Thymus (tissue), 11 donors: Measurements from ENCODE around the gene M1AP. TPM values are rescaled to one million over a fixed set of nuclear protein-coding genes. Genes with fewer than 3 reads are reported as not detected.
"Not testable (repeated sequence)": the region's sequence is repeated elsewhere in the genome, so short reads cannot be mapped to it uniquely, and the experiment has no call there.

Source experiments
- DNase-seq, 9 donors: peaks; one replicate each; pipeline ENCODE4 v3.0.0-alpha.2; 2013; ENCODE audit warnings: low spot score in 9 of 9, low read depth in 6 of 9, missing footprints in 1 of 9
- H3K27ac ChIP-seq, 2 donors: one replicate each; pipeline ENCODE4 v1.5.1; 2013; ENCODE audit warnings: control low read depth in 1 of 2, low read depth in 1 of 2, low read length in 1 of 2, mild to moderate bottlenecking in 1 of 2, moderate library complexity in 1 of 2
- H3K27me3 ChIP-seq, 2 donors: one replicate each; pipeline ENCODE4 v1.5.1; 2013; ENCODE audit warnings: low read length in 1 of 2; ENCODE audit not compliant: control insufficient read depth in 2 of 2, insufficient read depth in 1 of 2
- H3K36me3 ChIP-seq, 2 donors: one replicate each; pipeline ENCODE4 v1.5.1; 2013; ENCODE audit warnings: low read length in 1 of 2, mild to moderate bottlenecking in 1 of 2, moderate library complexity in 1 of 2; ENCODE audit not compliant: control insufficient read depth in 2 of 2, insufficient read depth in 2 of 2
- H3K4me1 ChIP-seq, 2 donors: one replicate each; pipeline ENCODE4 v1.5.1; 2013; ENCODE audit warnings: low read length in 2 of 2; ENCODE audit not compliant: control insufficient read depth in 2 of 2, insufficient read depth in 2 of 2
- H3K4me3 ChIP-seq, 2 donors: one replicate each; pipeline ENCODE4 v1.5.1; 2013; ENCODE audit warnings: low read length in 2 of 2, control low read depth in 1 of 2, mild to moderate bottlenecking in 1 of 2
- H3K9me3 ChIP-seq, 2 donors: one replicate each; pipeline ENCODE4 v1.5.1; 2013; ENCODE audit warnings: low read length in 1 of 2, mild to moderate bottlenecking in 1 of 2; ENCODE audit not compliant: control insufficient read depth in 2 of 2, insufficient read depth in 1 of 2
- WGBS: extraction: QIAGEN DNeasy Blood & Tissue Kit; methylation state at CpG from one replicate; pipeline ENCODE4 v1.1.7; 2013; 5-methylcytosine and 5-hydroxymethylcytosine counted together
- polyA plus RNA-seq: library from polyadenylated mRNA; stranded (reverse); fragments of 200-250 nt; gene quantifications from one replicate; pipeline ENCODE4 v1.2.3, GENCODE V29; 2013
- total RNA-seq: library from RNA; stranded (reverse); fragments of 120-200 nt; gene quantifications from one replicate; pipeline ENCODE4 v1.2.4, GENCODE V29; 2013
- donor health status: healthy.

Gene M1AP
- total and polyA plus RNA-seq, 2 donors = 0.55 to 0.94 TPM

- no peak for DNase-seq
- WGBS = 97% methylated on average over 2 of the region's 2 CpGs
- no peaks in the 10 kb centered on the region for H3K27me3 ChIP-seq
Observed at GRCh38 chr2:74639550-74639949, 8.6 kb downstream of the M1AP start.

GRCh38 chr2:74632939-74633312 is 15.2 kb downstream of the M1AP start:
- H3K27me3 ChIP-seq = no peaks in the 10 kb centered on the region
- DNase-seq = no peak
- no peaks in the 10 kb centered on the region for H3K36me3 ChIP-seq
- H3K9me3 ChIP-seq = no peaks in the 10 kb centered on the region
- no peak overlapping the region for H3K27ac ChIP-seq
- H3K4me1 ChIP-seq = no peaks in the 10 kb centered on the region
- H3K4me3 ChIP-seq = no peak overlapping the region

More at GRCh38 chr2:74639550-74639949, 8.6 kb downstream of the M1AP start:
- Histone ChIP-seq H3K36me3 (no peaks in the 10 kb centered on the region), H3K4me1 (no peaks in the 10 kb centered on the region), H3K4me3 (no peak overlapping the region), H3K9me3 (no peaks in the 10 kb centered on the region), H3K27ac (no peak overlapping the region)

- 98% methylated on average over 3 of the region's 3 CpGs for WGBS
- Histone ChIP-seq H3K4me3 (no peak overlapping the region), H3K36me3 (no peaks in the 10 kb centered on the region), H3K27ac (no peak overlapping the region), H3K4me1 (no peaks in the 10 kb centered on the region), H3K9me3 (no peaks in the 10 kb centered on the region), H3K27me3 (no peaks in the 10 kb centered on the region)
- no peak for DNase-seq
Observed at GRCh38 chr2:74632209-74632938, 15.8 kb downstream of the M1AP start.

DNA sequence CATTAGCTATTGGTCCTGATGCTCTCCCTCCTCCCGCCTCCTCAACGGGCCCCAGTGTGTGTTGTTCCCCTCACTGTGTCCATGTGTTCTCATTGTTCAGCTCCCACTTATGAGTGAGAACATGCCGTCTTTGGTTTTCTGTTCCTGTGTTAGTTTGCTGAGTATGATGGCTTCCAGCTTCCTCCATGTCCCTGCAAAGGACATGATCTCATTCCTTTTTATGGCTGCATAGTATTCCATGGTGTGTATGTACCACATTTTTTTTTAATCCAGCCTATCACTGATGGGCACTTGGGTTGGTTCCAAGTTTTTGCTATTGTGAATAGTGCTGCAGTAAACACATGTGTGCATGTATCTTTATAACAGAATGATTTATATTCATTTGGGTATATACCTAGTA is 17.7 kb downstream of the M1AP start:
- not testable (repeated sequence) for H3K9me3 ChIP-seq, H3K4me3 ChIP-seq, H3K27me3 ChIP-seq, DNase-seq, H3K36me3 ChIP-seq, H3K4me1 ChIP-seq, H3K27ac ChIP-seq
- WGBS = 97% methylated on average over 3 of the region's 3 CpGs

DNA sequence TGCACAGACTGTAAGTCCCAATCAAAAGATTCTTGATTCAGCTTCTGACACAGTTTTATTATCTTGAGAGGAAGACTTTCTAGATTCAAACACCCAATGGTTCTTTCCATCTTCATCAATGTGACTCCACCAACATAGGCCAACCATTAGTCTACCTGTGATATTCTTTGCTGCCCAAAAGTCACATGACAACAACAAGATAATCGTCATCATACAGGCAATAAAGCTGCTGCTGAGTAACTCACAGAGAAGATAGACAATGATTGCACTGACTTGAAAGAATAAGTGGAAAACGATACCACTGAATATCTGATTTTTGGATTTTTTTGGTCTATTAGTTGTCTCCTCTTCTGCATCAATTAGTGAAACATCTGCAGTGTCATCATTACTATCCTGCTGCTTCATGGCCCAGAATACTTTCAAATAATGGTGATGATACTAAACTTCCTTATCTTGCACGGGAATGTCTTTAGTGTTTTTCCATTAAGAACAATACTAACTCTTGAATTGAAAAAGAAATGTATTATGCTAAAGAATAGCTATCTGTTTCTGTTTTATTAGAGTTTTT is 19.5 kb downstream of the M1AP start:
- no peak overlapping the region for H3K27ac ChIP-seq
- 63% methylated on average over 3 of the region's 3 CpGs for WGBS
- H3K27me3 ChIP-seq = no peaks in the 10 kb centered on the region
- H3K4me3 ChIP-seq = no peak overlapping the region
- no peaks in the 10 kb centered on the region for H3K4me1 ChIP-seq
- DNase-seq = no peak
- H3K36me3 ChIP-seq = no peaks in the 10 kb centered on the region
- no peaks in the 10 kb centered on the region for H3K9me3 ChIP-seq

DNA sequence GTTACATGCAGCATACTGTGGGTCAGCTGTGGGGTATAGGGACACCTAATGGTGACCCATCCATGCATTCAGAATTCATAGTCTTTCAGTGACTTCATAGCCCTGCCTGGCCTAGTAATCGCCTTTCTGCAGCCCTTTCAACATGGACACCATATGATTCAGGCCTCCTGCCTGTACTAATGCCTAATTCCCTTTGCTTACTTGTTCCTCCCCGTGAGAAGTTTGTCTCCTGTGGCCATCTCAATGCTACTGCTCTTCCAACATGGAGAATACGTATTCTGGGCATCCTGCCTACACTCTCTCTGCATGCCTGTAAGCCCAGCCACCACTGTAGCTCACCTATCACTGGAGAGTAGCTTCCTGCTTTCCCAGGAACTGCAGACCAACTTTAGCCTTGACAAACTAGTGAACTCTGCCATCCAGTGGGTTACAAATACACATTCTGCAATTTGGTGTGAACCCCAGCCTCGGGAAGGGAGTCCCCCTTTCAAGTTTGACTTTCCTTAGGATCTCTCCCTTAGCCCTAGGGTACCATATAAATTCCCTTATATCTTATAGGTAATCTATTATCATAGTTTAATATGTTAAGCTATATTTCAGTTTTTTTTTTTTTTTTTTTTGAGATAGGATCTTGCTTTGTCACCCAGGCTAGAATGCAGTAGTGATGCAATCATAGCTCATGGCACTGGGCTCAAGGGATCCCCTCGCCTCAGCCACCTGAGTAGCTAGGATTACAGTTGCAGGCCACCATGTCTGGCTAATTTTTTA is 22.3 kb downstream of the M1AP start:
- no peak for DNase-seq
- Histone ChIP-seq H3K4me1 (no peaks in the 10 kb centered on the region), H3K9me3 (no peaks in the 10 kb centered on the region), H3K36me3 (no peaks in the 10 kb centered on the region), H3K27ac (no peak overlapping the region), H3K27me3 (no peaks in the 10 kb centered on the region), H3K4me3 (no peak overlapping the region)
- WGBS = 95% methylated on average over 5 of the region's 5 CpGs

DNA sequence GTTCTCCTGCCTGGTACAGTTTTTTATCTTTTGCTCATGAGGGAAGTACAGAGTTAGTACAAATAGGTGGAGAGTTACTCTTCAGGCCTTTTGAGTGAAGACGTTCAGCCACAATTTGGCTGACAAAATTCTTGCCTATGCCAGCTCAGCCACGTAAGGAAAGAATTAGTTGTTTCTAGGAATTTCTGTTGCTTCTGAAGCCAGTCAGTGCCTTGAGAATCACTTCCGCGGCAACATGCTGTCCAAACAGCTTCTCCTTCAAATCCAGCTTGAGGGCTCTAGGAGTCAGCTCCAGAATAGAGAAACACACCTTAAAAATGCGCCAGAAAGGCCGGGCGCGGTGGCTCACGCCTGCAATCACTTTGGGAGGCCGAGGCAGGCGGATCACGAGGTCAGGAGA is 27.5 kb downstream of the M1AP start:
- Histone ChIP-seq H3K9me3 (no peaks in the 10 kb centered on the region), H3K4me3 (no peak overlapping the region), H3K4me1 (no peaks in the 10 kb centered on the region), H3K27me3 (no peaks in the 10 kb centered on the region), H3K36me3 (no peaks in the 10 kb centered on the region), H3K27ac (no peak overlapping the region)
- DNase-seq = no peak
- 98% methylated on average over 12 of the region's 12 CpGs for WGBS

DNA sequence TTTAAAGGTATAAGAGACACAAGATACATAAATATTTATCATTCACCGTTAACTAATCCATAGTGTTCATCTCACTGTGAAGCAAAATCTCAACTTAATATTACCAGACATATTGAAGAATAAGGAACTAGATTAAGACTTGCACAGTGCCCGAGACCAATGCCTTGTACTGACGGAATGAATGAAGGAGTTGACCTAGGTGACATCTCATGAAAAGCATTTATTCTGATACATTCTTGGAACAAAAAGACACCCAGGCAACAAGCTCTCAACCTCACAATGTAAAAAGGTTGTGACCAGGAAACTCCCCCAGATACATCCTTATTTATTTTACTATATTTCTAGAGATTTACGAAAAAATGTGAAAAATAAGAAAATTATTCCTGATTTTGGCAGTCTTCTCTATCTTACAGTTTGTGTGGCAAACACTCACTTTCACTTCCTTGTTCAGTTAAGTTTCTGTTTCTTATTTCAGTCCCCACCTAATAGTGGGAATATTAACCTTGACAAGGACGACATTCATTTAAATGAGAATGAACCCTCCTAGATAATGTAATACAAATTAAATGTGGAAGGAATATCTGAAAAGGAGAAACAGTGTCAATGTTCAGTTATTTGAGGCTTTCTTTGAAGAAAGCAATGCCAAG is 28.4 kb downstream of the M1AP start:
- H3K36me3 ChIP-seq = no peaks in the 10 kb centered on the region
- 83% methylated on average over 5 of the region's 5 CpGs for WGBS
- H3K27me3 ChIP-seq = no peaks in the 10 kb centered on the region
- no peaks in the 10 kb centered on the region for H3K4me1 ChIP-seq
- H3K27ac ChIP-seq = no peak overlapping the region
- no peaks in the 10 kb centered on the region for H3K9me3 ChIP-seq
- no peak for DNase-seq
- no peak overlapping the region for H3K4me3 ChIP-seq
